Activated CD4-positive, alpha-beta T cell treated with anti-CD3 and anti-CD28 coated beads for 24 hours (primary cell): ENCODE results near the gene ZNF266.

Source experiments
- DNase-seq, 2 donors: peaks; one replicate each; pipeline ENCODE4 v3.0.0-alpha.2; 2020; ENCODE audit warnings: low read depth in 2 of 2

Gene ZNF266

DNA sequence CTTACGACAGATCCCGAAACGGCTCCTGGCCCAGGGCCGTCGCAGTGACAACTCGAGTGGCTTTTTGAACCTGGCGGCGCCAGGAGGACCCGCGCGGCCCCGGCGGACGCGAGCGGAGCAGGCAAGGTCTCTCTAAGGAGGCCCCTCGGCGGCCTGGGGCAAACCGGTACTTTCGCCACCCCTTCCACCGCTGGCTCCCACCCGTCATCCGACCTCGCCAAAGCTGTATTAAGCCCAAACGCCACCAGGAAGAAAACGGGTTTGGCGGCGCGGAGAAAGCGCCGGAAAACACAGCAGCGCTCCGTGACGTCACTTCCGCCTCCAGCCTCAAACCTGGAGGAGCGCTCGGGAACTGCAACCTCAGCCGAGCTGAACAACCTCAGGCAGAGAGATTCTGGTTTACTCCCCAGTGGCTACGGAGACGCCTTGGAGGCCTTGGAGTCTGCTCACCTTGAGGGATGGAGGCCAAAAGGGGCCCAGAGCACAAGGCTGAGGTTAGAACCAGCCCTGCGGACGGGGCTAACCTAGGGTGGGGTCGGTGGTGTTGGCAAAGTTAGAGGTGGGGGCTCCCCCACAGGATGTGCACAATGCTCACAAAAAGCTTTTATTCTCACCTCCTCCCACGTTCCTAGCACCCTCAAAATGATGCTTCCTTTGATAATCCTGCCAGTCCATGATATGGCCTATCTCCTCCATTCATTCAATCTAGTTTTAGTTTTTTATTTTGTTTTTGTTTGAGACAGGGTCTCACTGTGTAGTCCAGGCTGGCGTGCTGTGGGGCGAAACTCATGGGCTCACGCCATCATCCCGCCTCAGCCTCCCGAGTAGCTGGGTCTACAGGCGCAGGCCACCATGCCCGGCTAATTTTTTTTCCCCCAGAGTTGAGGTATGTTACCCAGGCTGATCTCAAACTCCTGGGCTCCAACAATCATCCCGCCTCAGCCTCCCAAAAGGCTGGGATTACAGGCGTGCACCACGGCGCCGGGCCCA is at the start of gene ZNF266:
Gene ZNF266, minus strand, starts transcription at position 295 of the 990 bp plus-strand sequence. CDS start 15,484 bp downstream, outside the sequence.
- peak; percentile 87 to 88 for DNase-seq

GRCh38 chr19:9485140-9485539 is 49.8 kb upstream of the ZNF266 start:
- no peak for DNase-seq

DNA sequence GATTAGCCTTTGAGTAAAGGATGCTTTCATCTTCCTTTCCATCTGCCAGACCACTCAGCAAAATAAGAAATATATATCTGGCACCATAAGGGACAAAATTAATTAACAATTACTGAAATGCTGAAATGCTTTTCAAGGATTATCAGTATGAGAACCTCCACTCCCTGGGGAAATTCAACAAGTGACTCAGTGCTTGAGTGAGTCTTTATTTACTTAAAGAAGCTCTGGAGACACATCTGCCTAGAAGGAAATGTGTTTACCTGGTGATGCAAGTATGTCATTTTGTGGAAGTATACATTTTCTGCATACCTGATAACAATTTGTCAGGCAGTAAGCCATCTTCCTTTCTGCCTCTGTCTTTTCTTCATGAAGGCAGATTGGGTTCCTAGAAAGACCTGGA is 39.6 kb upstream of the ZNF266 start:
- DNase-seq: no peak

DNA sequence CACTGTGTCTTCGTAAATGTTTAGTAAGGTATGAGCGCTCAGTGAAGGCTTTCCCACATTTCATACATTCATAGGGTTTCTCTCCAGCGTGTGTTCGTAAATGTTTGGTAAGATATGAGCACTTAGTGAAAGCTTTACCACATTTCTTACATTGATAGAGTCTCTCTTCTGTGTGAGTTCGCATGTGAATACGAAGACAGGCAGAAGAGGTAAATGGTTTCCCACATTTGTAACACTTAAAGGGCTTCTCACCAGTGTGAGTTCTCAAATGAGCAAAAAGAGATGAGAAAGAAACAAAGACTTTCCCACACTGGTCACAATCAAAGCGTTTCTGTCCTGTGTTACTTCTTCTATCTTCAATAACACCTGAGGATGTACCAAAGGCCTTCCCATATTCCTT is 31.8 kb upstream of the ZNF266 start:
- DNase-seq: no peak

DNA sequence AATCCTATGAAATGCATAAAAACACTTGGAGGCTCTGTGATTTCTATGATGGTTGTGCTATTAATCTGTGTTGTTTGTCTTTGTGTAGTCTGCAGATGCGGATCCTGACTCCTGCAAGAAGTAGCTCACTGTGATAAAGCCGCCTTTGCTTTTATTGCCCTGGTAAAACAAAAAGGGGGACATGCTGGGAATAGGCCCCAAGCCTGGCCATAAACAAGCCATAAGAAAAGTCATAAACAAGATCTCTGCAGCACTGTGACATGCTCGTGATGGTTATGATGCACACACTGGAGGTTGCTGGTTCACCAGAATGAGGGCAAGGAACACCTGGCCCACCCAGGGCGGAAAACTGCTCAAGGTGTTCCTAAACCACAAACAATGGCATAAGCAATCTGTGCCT is 26.6 kb upstream of the ZNF266 start:
- DNase-seq: no peak

DNA sequence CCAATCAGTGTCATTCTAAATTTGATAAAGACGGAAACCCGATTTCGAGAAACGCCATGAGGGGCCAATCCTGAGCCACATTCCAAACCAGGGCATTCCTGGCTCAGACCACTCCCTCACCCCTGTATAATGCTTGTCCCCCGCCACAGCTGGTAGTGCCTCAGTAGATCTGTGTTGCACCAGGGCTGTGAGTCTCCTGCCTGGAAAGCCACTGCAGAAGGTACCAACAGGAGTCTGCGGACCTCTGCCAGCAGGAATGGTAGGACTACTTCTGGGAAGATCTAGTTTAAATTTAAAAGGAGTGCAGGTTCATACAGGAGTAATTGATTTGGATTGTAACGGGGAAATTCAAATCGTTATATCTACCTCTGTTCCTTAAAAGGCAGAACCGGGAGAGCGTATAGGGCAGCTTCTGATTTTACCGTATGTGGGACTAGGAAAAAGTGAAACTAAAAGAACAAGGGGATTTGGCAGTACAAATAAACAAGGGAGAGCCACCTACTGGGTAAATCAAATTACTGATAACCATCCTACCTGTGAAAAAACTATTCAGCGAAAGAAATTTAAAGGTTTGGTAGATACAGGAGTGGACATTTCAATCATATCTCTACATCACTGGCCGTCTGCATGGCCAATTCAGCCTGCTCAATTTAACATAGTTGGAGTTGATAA is 20.8 kb upstream of the ZNF266 start:
- no peak for DNase-seq

- DNase-seq: no peak
Observed at GRCh38 chr19:9453953-9454352, 18.6 kb upstream of the ZNF266 start.

DNA sequence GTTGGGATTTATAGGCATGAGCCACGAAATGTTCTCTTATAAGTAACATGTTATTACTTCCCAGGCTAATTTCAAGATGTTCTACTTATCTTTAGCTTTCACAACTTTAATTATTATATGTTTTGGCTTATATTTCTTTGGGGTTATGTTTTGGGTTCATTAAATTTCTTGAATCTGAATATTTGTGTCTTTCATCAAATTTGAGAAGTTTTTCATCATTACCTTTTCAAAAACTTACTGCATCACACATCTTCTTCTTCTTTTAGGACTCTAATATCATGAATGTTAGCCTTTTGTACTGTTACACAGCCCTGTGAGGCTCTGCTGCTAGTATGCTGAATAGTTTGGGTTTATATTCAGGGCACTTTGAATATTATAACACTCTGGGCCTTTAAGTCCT is 9.7 kb upstream of the ZNF266 start:
- no peak for DNase-seq

DNA sequence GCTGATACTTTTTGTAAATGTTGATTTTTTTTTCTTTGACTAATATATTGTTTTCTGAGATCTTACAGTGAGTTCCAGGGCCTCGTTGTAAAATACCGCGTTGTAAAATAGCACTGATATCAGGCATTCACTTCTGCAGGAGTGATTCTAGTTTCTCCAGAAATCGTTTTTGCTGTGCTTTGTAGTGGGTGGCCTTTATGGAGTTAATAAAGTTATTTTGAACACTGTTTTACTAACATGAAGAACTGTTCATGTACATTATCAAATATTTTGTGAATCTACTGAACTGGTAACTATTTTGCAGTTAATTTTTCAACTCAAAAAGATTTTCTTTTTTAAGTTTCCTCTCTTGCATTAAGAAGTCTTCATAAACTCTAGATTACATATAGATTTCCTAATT is 985 bp upstream of the ZNF266 start:
- no peak for DNase-seq

GRCh38 chr19:9431475-9431874 is 3.9 kb downstream of the ZNF266 start:
- peak in 1 of 2 donors; percentile 28 for DNase-seq

- no peak for DNase-seq
Observed at GRCh38 chr19:9430444-9430843, 4.9 kb downstream of the ZNF266 start.

DNA sequence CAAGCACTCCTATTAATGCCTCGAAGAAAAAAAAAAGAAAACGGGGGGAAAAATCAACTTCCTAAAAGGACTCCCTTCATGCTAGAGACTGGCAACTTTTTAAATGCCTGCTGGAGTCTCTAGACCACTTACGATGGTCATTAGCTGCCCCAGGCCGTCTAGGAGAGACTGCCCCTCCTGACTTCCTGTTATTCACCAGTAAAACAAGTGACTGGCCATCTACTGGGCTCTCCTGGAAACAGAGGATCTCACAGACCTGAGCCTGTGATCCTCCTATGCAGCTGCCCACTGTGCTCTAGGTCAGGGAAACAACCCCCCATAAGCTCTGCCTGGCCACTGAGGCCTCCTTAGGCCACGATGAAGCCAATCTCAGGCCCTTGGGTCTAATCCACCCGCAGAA is 7.4 kb downstream of the ZNF266 start:
- no peak for DNase-seq

GRCh38 chr19:9413240-9413954 is 22.0 kb downstream of the ZNF266 start:
- DNase-seq: no peak

DNA sequence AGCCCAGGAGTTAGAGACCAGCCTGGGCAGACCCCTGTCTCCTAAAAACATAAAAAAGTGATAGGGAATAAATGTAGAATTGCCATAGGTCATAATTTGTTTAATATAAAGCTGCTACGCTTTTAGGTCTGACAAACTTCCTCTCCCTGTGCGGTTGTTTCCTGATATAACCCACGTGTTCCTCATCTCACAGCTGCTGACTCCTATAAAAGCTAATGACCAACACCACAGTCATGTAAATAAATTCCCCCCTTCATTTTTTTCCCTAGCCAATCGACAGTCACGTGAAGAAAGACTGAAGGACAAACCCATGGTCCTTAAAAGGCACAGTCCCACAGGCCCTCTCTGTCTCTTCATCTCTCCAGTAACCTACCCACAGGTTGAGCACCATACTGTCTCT is 27.5 kb downstream of the ZNF266 start:
- DNase-seq: no peak

DNA sequence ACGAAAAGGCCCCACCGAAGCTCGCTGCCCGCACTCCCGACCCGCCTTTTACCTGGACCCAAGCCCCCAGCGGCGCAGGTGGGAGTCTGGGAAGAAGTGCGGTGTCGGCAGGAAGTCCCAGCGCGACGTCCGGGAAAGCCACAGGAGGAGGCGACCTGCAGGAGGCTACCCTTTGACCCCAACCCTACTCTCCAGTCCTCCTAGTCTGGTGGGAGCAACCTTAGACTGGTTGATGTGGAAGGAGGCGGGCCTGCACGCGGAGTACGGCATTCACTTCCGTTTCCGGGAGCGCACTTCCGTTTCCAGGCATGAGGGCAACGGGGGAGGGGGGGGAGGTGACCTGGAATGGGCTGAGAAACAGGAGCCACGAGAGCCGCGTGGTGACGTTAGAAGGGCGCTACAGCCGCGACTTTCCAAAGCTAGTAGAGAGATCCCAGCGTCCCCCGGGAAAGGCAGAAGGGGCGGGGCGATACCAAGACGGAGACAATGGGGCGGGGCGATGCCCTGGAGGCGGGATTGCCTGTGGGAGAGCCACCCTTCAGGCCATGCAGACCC is 28.5 kb downstream of the ZNF266 start:
- peak; percentile 34 to 54 for DNase-seq

DNA sequence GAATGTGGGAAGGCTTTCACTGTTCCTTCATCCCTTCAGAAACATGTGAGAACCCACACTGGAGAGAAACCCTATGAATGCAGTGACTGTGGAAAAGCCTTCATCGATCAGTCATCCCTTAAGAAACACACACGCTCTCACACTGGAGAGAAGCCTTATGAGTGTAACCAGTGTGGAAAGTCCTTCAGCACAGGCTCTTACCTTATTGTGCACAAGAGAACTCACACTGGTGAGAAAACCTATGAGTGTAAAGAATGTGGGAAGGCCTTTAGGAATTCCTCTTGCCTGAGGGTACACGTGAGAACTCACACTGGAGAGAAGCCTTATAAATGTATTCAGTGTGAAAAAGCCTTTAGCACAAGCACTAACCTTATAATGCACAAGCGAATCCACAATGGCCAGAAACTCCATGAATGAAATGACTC is 54.0 kb downstream of the ZNF266 start:
- DNase-seq: no peak

DNA sequence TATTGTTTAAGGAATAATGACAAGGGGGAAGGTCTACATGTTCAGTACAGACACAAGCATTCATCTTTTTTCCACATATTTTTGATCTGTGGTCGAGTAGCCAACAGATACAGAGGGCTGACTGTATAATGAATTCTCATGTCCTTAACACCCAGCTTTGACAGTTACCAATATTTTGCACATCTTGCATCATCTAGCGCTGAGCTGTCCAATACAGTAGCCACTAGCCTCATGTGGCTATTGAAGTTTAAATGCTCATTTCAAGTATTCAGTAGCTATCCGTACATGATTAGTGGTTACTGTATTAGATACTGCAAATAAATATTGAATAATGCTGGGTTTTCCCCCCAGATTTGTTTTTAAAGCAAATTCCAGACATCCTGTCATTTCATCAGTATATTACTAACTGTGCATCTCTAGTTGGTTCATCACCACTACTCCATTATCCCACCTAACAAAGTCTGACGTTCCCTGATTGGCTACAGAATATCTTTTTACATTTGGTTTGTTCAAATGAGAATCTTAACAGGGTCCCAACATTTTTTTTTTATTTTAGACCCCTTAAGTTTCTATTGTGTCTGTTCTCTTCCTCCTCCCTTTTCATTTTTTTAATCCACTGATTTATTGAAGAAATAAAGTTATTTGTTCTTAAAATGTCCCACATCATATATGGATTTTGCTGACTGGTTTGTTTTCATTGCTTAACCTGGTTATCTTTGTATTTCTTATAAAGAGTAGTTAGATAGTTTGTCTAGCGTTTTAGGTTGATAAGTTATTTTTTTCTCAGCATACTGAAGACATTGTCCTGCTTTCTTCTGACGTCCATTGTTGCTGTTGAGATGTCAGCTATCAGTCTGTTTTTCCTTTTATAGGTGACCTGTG is 64.4 kb downstream of the ZNF266 start:
- DNase-seq: no peak

DNA sequence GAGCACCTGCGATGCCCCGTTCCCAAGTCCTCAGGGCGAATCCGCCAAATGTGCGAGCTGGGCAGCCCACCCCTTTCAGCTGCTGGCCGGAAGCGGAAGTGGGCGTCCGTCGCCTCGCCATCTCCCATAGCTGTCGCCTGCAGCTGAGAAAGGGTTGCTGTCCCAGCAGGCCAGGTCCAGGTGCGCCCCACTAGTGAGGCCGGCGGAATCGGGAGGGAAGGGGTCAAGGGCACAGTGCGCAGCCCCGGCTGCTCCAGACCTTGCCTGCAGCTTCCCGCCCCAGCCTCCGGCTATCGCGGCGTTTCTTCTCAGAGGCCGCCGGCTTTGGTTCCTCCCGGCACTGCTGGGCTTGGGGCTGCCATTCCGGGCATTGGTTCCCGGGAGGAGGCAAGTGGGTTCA is 72.5 kb downstream of the ZNF266 start, which contains the start of gene ZNF177:
Gene ZNF177, plus strand, starts transcription at position 109 of the 400 bp plus-strand sequence. CDS start 15,299 bp downstream, outside the sequence.
- DNase-seq: no peak
